HG02870 (cell line): Measurements from ENCODE around the gene VPS13D.
"Not testable (repeated sequence)": the region's sequence is repeated elsewhere in the genome, so short reads cannot be mapped to it uniquely, and the experiment has no call there.

Experiments
- ATAC-seq: cut with Tn5 transposase; IDR thresholded peaks from one replicate; pipeline ENCODE4 v1.9.1; 2021; ENCODE audit warnings: mild to moderate bottlenecking, moderate library complexity; ENCODE audit not compliant: unreplicated experiment

The VPS13D gene

GRCh38 chr1:12529640-12530174 lies 299.9 kb downstream of the VPS13D start:
- no peak for ATAC-seq

- no peak for ATAC-seq
Measured at GRCh38 chr1:12530462-12531178, 300.8 kb downstream of the VPS13D start.

- ATAC-seq: no peak
Measured at GRCh38 chr1:12531179-12531499, 301.3 kb downstream of the VPS13D start.

GRCh38 chr1:12532405-12533315 lies 302.8 kb downstream of the VPS13D start:
- ATAC-seq: no peak

- ATAC-seq: no peak
Measured at GRCh38 chr1:12536023-12536639, 306.3 kb downstream of the VPS13D start.

DNA sequence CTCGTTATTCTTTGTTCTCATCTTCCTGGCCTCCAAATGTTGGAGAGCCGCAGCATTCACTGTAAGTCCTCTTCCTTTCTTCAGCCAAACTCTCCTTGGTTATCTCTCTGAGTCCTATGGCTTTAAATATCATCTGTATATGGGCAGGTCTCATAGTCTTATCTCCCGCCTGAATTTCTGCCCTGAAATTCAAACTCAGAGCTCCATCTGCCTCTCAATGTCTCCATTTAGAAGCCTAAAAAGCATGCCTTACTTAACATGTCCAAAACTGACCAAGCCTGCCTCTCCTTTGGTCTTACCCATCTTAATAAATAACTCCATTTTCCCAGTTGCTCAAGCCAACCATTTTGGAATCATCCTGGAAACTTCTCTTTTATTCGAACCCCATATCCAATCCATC lies 307.5 kb downstream of the VPS13D start:
- ATAC-seq: no peak

- ATAC-seq: no peak
Measured at GRCh38 chr1:12537906-12538461, 308.2 kb downstream of the VPS13D start.

DNA sequence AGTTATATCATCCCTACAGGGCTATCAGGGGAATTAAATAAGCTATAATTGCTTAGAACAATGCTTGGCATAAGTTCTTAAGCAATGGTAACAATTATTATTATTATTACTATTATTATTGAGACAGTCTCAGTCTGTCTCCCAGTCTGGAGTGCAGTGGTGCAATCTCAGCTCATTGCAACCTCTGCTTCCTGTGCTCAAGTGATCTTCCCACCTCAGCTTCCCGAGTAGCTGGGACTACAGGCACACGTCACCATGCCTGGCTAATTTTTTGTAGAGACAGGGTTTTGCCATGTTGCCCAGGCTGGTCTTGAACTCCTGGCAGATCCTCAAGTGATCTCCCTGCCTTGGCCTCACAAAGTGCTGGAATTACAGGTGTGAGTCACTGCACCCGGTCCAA lies 308.7 kb downstream of the VPS13D start:
- ATAC-seq: not testable (repeated sequence)

DNA sequence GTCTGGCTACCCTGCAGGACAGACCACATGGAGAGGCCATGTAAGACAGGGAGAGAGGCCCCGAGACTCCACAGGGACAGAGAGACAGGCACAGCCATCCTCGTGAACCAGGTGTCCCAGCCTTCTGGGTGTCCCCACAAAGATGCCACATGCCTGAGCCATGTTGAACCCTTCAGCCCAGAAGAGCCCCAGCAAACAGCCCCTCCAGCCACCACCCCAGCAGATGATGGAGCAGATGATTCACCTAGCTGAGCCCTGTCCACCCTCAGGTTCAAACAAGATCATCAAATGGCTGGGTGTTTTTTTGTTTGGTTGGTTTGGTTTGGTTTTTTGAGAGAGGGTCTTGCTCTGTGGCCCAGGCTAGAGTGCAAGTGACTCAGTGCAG lies 309.5 kb downstream of the VPS13D start:
- no peak for ATAC-seq

DNA sequence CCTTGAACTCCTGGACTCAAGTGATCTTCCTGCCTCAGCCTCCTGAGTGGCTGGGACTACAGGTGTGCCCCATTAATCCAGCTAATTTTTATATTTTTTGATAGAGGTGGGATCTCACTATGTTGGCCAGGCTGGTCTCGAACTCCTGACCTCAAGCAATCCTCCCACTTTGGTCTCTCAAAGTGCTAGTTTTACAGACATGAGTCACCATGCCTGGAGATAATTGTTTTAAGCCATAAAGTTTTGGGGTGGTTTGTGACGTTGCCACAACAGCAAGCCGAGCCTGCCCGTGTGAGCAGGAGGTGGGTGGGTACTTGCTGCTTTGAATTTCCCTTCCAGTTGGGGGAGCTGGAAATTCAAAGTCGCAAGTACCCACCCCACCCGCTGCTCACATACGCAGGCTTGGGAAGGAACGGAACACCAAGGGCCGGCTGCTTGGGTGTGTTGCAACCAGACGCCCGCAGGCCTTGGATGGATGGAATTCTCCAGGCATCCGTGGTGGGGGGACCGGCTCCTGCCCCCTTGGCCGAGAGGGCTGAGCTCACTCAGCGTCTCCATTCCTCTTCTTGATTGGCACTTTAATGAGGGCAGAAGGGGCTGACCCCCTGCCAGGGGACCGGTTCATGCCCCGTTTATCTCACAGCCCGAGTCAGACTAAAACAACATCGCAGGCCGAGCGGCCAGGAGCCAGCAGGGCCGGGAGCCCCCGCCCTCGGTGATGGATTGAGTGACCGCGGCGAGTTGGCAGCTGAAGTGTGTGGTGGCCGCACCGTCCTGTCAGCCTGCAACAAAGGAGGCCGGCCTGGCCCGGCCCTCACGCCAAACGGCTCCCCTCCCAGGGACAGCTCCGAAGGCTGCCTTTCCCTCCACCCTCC lies 310.1 kb downstream of the VPS13D start:
- ATAC-seq: no peak

DNA sequence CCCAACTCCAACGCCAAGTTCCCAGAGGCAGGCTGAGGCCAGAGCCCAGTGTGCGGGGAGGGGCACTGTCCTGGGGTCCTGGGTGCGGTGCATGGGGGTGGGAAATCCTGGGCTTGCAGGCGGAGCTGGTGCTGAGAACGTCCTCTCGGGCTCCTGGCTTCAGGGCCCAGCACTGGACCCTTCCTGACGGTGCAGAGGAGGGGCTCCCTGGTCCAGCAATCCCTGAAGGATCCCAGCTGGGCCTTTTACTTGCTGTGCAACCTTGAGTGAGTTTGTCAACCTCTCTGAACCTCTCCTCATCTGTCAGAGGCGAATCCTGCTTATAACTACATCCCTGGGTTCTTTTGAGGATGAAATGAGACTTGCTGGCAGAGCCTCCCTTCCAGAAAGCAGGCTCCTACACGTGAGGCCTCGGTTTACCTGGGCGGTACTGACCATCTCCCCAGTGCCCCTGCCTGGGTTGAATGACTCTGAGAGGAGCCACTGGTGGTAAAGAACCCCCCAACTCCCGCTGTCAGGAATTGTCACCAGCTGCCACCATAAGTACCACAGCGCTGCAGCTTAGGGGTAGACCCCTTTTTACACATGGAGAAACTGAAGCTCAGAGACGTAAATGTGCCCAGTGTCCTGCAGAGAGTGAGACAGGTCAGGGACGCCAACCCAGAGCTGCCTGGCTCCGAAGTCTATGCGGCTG lies 310.9 kb downstream of the VPS13D start:
- ATAC-seq: no peak

DNA sequence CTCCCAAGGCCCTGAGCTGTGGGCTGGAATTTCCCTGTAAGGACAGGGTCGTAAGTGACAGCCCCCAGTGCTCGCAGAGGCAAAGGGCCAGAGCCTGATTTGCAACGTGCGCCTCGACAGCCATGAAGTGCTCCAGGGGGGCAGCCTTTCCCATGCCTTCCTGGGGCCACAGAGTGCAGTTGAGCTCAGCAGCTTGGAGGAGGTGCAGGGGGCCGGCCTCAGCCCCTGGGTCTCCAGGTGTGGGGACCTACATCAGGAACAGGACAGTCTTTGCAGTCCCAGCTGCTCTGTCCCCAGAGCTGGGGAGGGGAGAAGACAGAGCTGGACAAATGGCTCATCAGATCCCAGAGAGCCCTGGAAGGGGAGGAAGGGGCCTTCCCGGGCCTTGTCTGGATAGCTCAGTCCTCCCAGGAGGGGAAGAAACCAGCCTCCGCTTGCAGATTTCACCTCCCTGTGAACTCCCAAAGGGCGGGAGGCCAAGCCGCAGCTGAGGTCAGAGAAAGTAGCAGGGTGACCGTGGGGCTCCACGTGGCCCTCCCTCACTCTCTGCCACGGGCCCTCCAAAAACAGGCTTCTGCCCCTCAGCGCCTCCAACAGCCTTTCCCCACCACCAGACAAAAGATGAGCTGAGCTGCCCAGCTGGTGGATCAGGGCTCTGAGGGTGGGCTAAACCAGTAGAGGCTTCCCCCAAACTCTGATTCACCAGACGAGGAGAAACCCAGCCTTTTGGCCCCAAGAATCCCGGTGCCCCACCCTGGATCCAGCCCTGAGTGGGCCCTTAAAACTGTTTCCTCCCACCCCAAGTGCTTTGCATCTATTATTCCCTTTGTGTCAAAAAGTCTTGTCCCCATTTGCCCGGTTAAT lies 311.7 kb downstream of the VPS13D start:
- ATAC-seq: no peak

GRCh38 chr1:12542138-12542465 lies 312.3 kb downstream of the VPS13D start:
- no peak for ATAC-seq

- ATAC-seq: no peak
Measured at GRCh38 chr1:12542616-12543592, 313.1 kb downstream of the VPS13D start.

DNA sequence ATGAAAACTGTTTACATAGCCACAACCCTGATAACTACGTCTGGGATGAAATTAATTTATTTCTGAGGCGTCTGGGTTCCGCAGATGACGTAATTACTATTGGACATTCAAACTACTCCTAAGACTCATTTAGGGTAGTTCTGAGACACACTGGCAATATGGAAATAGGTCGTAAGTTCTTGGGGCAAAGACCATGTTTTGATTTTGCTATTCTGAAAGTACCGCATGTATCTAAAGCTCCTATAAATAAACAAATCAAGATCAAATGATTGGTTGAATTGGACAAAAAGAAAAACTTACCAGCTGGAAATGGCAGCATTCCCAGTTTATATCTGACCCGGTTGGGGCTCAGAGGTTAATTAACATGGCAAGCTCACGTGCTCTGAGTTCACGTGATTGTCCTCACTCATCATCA lies 313.9 kb downstream of the VPS13D start:
- ATAC-seq: no peak

DNA sequence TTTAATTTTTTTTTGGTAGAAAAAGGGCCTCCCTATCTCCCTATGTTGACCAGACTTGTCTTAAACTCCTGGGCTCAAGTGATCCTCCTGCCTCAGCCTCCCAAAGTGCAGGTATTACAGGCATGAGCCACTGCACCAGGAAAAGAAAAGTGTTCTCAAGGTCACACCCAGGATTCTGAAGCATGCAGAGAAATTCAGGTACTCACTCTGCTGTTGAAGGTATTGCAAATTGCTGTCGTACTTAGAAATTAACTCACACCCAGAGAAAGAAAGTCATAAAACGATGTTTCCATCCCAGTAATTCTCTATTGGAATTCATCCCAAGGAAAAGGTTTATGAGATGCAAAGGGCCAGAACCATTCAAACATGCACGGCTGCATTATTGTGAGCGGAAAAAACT lies 314.5 kb downstream of the VPS13D start:
- ATAC-seq: no peak

- no peak for ATAC-seq
Measured at GRCh38 chr1:12544992-12545391, 315.2 kb downstream of the VPS13D start.
